MM.1S (cell line): ENCODE results near the gene HOXA11.

Source experiments
- EZH2 ChIP-seq: fragments of 300-600 bp; sonication (generic); optimal IDR thresholded peaks from 2 replicates; pipeline ENCODE3; 2017; ENCODE audit warnings: low read depth, mild to moderate bottlenecking, antibody characterized with exemption, low read length, mixed read lengths
- TF ChIP-seq, protein P1 (sequence below): fragments of 300-600 bp; sonication (generic); IDR thresholded peaks from 2 replicates; pipeline ENCODE4 v1.5.1; 2016; ENCODE audit warnings: antibody characterized with exemption, low read length, mixed read lengths

DNA sequence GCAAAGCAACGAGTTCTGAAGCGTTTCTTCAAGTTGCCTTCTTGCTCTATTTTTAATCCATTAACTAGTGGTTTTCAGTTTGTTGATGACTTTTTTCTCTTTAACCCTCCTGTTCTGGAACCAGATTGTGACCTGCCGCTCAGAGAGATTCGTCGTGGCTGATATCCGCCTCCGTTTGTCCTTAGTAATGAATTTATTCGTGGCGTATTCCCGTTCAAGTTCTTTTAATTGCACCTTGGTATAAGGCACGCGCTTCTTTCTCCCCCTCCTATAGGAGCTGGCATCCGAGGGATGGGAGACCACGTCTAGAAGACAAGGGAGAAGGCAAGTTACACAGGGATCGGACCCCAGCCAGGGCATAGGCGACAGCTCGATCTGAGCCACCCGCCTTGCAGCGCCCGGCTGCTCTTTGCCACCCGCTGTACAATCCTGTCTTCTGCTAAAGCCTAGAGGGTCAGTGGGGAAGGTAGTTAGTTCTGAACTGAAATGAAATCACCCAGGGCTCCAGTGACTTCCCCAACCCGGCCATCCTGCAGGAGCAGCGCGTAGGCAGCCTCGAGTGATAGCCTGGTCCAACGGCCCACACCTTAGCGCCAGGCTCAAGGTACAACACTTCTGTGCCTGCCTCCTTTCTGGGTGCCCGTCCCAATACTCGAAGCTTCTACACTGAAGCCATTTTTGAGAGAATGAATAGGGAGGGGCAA is 13.3 kb upstream of the HOXA11 start:
- TF ChIP-seq, protein P1, sequence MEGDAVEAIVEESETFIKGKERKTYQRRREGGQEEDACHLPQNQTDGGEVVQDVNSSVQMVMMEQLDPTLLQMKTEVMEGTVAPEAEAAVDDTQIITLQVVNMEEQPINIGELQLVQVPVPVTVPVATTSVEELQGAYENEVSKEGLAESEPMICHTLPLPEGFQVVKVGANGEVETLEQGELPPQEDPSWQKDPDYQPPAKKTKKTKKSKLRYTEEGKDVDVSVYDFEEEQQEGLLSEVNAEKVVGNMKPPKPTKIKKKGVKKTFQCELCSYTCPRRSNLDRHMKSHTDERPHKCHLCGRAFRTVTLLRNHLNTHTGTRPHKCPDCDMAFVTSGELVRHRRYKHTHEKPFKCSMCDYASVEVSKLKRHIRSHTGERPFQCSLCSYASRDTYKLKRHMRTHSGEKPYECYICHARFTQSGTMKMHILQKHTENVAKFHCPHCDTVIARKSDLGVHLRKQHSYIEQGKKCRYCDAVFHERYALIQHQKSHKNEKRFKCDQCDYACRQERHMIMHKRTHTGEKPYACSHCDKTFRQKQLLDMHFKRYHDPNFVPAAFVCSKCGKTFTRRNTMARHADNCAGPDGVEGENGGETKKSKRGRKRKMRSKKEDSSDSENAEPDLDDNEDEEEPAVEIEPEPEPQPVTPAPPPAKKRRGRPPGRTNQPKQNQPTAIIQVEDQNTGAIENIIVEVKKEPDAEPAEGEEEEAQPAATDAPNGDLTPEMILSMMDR = no peak
- TF ChIP-seq EZH2 = no peak
